Gastroesophageal sphincter (tissue), 3 donors: Measurements from ENCODE around the gene SETDB1.
A peak's percentile ranks its signal among the peaks of the same experiment; 100 is the strongest.

Source experiments
- POLR2A ChIP-seq, 2 donors: fragments of 450-650 bp; IDR thresholded peaks; one replicate each; pipeline ENCODE4 v1.6.1; 2017; ENCODE audit warnings: antibody characterized with exemption in 2 of 2, mild to moderate bottlenecking in 2 of 2, moderate library complexity in 1 of 2
- POLR2AphosphoS5 ChIP-seq: sonication (generic); formaldehyde crosslinking; IDR thresholded peaks from one replicate; pipeline ENCODE4 v1.6.1; 2017; ENCODE audit warnings: antibody characterized with exemption
- TF ChIP-seq, protein P1 (sequence below), 4 experiments: fragments of 200-600 bp in 2 of 4; fragments of 450-650 bp in 2 of 4; sonication (generic) in 1 of 4; IDR thresholded peaks; one replicate each; pipeline ENCODE4 v1.5.1; 2017 to 2019; ENCODE audit warnings: antibody characterized with exemption in 4 of 4, mild to moderate bottlenecking in 2 of 4, moderate library complexity in 2 of 4

DNA sequence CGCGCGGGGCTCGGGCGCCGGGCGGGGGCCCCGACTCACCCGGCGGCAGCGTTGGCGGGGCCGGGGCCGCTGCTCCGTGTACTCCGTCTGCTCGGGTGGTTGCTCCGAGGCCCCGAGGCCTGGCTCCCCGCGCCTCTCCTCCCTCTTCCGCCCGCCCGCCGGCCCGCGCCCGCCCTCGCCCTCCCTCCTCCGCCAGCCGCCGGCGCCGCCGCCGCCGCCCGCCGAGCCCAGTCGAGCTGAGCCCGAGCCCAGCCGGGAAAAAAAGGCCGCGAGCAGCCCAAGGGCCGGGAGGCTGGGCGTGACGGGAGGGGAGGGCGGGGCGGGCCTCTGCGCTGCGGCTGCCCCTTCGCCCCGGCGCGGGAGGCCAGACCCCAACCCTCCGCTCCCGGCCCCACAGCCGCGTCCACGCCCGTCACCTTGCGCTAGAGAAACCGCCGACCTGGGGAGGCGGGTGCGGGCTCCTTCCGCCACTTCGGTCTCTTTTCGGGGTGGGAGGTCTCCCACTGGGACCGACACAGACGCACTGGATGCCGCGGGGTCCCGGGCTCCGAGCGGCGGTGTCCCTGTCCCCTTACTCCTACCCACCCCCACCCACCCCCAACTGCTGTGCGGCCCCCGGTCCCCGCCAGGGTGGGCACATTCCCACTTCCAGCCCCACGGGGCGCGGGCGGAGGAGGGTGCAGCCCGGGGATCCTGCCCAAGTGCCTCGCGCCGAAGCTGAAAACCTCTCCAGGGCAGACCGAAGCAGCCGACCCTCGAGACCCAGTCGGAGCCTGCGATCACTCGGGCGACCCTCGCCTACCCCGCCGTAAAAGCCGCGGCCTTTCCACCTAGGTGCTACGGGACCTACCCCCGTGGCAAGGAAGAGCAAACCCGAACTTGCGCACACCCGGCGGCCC is 48.7 kb downstream of the SETDB1 start, which contains the start of gene CERS2:
- TF ChIP-seq, protein P1, sequence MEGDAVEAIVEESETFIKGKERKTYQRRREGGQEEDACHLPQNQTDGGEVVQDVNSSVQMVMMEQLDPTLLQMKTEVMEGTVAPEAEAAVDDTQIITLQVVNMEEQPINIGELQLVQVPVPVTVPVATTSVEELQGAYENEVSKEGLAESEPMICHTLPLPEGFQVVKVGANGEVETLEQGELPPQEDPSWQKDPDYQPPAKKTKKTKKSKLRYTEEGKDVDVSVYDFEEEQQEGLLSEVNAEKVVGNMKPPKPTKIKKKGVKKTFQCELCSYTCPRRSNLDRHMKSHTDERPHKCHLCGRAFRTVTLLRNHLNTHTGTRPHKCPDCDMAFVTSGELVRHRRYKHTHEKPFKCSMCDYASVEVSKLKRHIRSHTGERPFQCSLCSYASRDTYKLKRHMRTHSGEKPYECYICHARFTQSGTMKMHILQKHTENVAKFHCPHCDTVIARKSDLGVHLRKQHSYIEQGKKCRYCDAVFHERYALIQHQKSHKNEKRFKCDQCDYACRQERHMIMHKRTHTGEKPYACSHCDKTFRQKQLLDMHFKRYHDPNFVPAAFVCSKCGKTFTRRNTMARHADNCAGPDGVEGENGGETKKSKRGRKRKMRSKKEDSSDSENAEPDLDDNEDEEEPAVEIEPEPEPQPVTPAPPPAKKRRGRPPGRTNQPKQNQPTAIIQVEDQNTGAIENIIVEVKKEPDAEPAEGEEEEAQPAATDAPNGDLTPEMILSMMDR (IDR thresholded peaks at IDR 0.05), result no peak
- peak; percentile 68 to 70 for TF ChIP-seq POLR2A (IDR thresholded peaks at IDR 0.05)
- TF ChIP-seq POLR2AphosphoS5, result no peak
